ENCODE data around the gene NRTN. TPM values are rescaled to one million over a fixed set of nuclear protein-coding genes. Genes with fewer than 3 reads are reported as not detected.

NRTN gene
- total and polyA plus RNA-seq, 2 experiments from 2014 or later = 4.0 to 5.5 TPM

GRCh38 chr19:5809469-5809868 is 4.6 kb downstream of the NRTN start (continued):
- TF ChIP-seq ZNF462 (CRISPR knock-in tag; IDR thresholded peaks at IDR 0.05) (no peak), STAT1 (IDR thresholded peaks at IDR 0.05; ENCODE audit: unreplicated experiment) (no peak)

- no peak overlapping the region for H3K4me3 ChIP-seq
- no peak overlapping the region for H2AFZ ChIP-seq
- no peaks in the 10 kb centered on the region for H3K36me3 ChIP-seq (ENCODE audit: insufficient read depth)
- H3K4me3 Mint-ChIP-seq = no peak overlapping the region
- H3K9me2 ChIP-seq (ENCODE audit: insufficient read depth) = no peaks in the 10 kb centered on the region
- H3K4me2 ChIP-seq = no peak overlapping the region
- H3K9me3 Mint-ChIP-seq = no peaks in the 10 kb centered on the region
- H3K27ac Mint-ChIP-seq = no peak overlapping the region
- H3K79me2 ChIP-seq (replicated peaks; ENCODE audit: insufficient read depth) = no peaks in the 10 kb centered on the region
- H4K20me1 ChIP-seq (replicated peaks; ENCODE audit: insufficient read depth) = no peaks in the 10 kb centered on the region; the same call in 1 of the 2 replicates
- peaks cover 6% of the 10 kb centered on the region; the same call in 1 of the 2 replicates for H3K4me1 ChIP-seq (ENCODE audit: insufficient read depth)
- peaks cover 17% of the 10 kb centered on the region for H3K27me3 Mint-ChIP-seq (ENCODE audit: insufficient read depth, low read depth, poor library complexity)
- ATAC-seq (no peak), DNase-seq (ENCODE audit: low spot score) (no peak)
- no peaks in the 10 kb centered on the region; the same call in 2 of the 3 replicates for H3K36me3 Mint-ChIP-seq (ENCODE audit: low read depth)
- no peak overlapping the region for H3K27ac ChIP-seq (ENCODE audit: low read depth)
- H3K4me1 Mint-ChIP-seq = peaks cover 10% of the 10 kb centered on the region
- no peaks in the 10 kb centered on the region for H3K27me3 ChIP-seq (ENCODE audit: insufficient read depth)
- no peaks in the 10 kb centered on the region for H3F3A ChIP-seq (replicated peaks; ENCODE audit: low read depth)
- TF ChIP-seq CREB1 (CRISPR knock-in tag; IDR thresholded peaks at IDR 0.05; ENCODE audit: low read depth) = no peak
- TF ChIP-seq JUNB (IDR thresholded peaks at IDR 0.05; ENCODE audit: unreplicated experiment) = no peak
- TF ChIP-seq ZNF114 (CRISPR knock-in tag; IDR thresholded peaks at IDR 0.05) = no peak
- TF ChIP-seq ZNF331 (CRISPR knock-in tag; IDR thresholded peaks at IDR 0.05; ENCODE audit: low read depth) = no peak
- no peak for TF ChIP-seq EZH2 (IDR thresholded peaks at IDR 0.05; ENCODE audit: low read depth, unreplicated experiment)
- no peak for TF ChIP-seq EZH2phosphoT487 (IDR thresholded peaks at IDR 0.05; ENCODE audit: unreplicated experiment)
- TF ChIP-seq ZNF462 (CRISPR knock-in tag; IDR thresholded peaks at IDR 0.05) = no peak
- TF ChIP-seq POLR2AphosphoS5 (IDR thresholded peaks at IDR 0.05; ENCODE audit: low read depth) = no peak
Measured at GRCh38 chr19:5811117-5811516, 6.2 kb downstream of the NRTN start.
